Measurements from ENCODE around the gene ARAP2. TPM values are rescaled to one million over a fixed set of nuclear protein-coding genes. Genes with fewer than 3 reads are reported as not detected.

ARAP2 gene
- total and polyA plus RNA-seq, 2 donors = 23.7 to 67.0 TPM

DNA sequence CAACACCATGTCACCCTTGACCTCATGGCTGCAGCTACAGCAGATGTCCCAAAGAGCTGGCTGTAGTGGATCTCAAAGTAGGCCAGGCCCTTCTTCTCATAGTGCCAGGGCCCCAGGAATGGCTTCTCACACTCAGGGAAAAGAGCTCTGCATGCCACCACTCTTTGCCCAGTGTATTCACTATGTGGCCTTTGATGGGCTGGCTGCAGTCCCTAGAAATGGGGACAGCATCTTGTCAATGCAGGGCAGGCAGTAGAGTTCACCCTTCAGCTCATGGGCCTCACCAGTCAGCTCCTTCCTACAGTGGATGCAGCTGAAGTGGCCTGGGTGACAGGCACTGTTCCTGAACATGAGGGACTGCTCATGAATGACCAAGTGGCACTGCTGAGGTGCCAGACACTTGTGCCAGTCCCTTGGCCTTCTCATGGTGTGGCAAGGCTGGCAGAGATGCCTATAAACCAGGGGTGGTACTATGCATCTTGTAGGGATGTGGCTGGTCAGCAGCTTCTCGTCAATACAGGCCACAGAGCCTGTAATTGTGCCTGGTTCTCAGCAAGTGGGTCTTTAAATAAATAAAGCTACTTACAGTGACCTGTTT is 178.9 kb downstream of the ARAP2 start:
- Histone ChIP-seq H3K36me3 (ENCODE audit: control insufficient read depth in 2 of 2, insufficient read depth in 2 of 2, low read length in 1 of 2) (peaks cover 23 to 33% of the 10 kb centered on the region in 2 donors), H3K27me3 (ENCODE audit: control insufficient read depth in 2 of 2, insufficient read depth in 1 of 2, low read length in 1 of 2) (no peaks in the 10 kb centered on the region), H3K4me1 (ENCODE audit: control insufficient read depth in 2 of 2, insufficient read depth in 2 of 2, low read length in 2 of 2) (no peaks in the 10 kb centered on the region), H3K9me3 (ENCODE audit: control insufficient read depth in 2 of 2, insufficient read depth in 1 of 2, low read length in 1 of 2) (no peaks in the 10 kb centered on the region), H3K27ac (ENCODE audit: low read depth in 1 of 2, low read length in 1 of 2) (no peak overlapping the region), H3K4me3 (ENCODE audit: low read length in 2 of 2) (no peak overlapping the region)
- WGBS = 100% methylated on average over 1 of the region's 1 CpG
- no peak for DNase-seq (ENCODE audit: low read depth in 6 of 9, low spot score in 9 of 9)

DNA sequence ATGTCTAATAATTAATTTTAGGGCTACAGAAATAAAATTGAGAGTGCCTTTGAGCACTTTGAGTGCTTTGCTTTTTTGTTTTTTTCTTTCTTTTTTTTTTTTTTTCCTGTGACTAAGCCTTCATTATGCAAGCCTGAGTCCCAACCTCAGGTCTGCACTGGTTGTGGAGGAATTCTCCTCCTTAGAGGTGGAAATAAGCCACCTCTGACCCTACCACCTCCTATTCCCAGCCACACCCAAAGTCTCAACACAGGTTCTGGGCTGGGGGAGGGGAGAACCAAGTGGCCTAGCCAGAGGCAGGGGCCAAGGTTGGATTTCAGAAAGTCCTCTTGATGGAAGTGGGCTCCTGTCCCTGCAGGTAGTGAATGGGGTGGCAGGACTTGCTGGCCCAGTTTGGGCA is 180.2 kb downstream of the ARAP2 start:
- Histone ChIP-seq H3K9me3 (ENCODE audit: control insufficient read depth in 2 of 2, insufficient read depth in 1 of 2, low read length in 1 of 2) (no peaks in the 10 kb centered on the region), H3K36me3 (ENCODE audit: control insufficient read depth in 2 of 2, insufficient read depth in 2 of 2, low read length in 1 of 2) (peaks cover 18 to 24% of the 10 kb centered on the region in 2 donors), H3K27ac (ENCODE audit: low read depth in 1 of 2, low read length in 1 of 2) (no peak overlapping the region), H3K27me3 (ENCODE audit: control insufficient read depth in 2 of 2, insufficient read depth in 1 of 2, low read length in 1 of 2) (no peaks in the 10 kb centered on the region), H3K4me1 (ENCODE audit: control insufficient read depth in 2 of 2, insufficient read depth in 2 of 2, low read length in 2 of 2) (no peaks in the 10 kb centered on the region), H3K4me3 (ENCODE audit: low read length in 2 of 2) (no peak overlapping the region)
- DNase-seq (ENCODE audit: low read depth in 6 of 9, low spot score in 9 of 9) = no peak

DNA sequence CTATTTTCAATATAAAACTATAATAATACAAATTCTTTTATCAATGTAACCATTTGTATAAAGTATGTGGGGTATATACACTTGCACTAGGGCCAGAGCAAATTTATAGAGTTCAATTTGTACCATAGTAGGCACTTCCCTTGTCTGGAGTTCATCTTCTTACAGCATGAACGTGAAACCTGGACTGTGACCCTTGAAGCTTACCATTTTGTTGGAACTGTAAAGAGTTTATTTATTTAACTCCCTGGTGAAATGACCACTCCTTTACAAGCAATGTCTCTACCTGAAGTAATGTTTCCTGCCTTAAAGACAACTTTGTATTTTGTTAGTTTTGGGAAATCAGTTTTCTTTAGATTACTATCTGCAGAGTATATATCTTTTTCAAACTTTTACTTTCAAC is 188.2 kb downstream of the ARAP2 start:
- Histone ChIP-seq H3K36me3 (ENCODE audit: control insufficient read depth in 2 of 2, insufficient read depth in 2 of 2, low read length in 1 of 2) (no peaks in the 10 kb centered on the region), H3K27me3 (ENCODE audit: control insufficient read depth in 2 of 2, insufficient read depth in 1 of 2, low read length in 1 of 2) (no peaks in the 10 kb centered on the region), H3K27ac (ENCODE audit: low read depth in 1 of 2, low read length in 1 of 2) (no peak overlapping the region), H3K4me1 (ENCODE audit: control insufficient read depth in 2 of 2, insufficient read depth in 2 of 2, low read length in 2 of 2) (no peaks in the 10 kb centered on the region), H3K4me3 (ENCODE audit: low read length in 2 of 2) (no peak overlapping the region), H3K9me3 (ENCODE audit: control insufficient read depth in 2 of 2, insufficient read depth in 1 of 2, low read length in 1 of 2) (no peaks in the 10 kb centered on the region)
- 97% methylated on average over 1 of the region's 1 CpG for WGBS
- no peak for DNase-seq (ENCODE audit: low read depth in 6 of 9, low spot score in 9 of 9)

DNA sequence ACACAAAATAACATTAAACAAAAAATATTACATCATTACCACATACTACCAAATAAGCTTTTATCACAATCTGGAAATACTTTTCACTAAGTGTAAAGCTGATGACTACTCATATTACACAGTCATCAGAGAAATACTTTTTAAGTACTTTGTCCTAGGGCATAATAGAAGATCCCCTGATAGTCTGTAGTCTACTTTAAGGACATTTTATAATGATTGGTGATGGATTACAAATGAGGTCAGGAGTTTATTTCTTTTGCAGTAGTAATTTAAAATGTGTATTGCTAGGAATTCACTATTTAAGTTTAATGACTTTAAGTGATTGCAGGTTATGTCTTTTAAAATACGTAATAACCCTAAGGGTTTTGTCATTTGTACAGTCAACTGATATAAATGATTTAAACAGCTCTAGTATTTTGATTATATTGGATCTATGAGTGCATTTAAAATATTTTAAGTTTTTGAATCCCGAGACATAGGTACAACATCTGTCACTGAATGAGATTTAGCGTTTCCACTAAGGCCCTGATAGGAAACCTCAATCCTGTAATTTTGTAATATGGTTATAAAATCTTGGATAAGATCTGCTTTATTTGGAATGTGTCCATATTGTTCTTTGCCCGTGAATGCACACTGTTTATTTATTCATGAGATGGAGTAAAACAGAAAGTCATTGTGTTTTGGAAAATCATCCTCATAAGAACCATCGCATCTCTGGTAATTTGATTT is 189.5 kb downstream of the ARAP2 start:
- Histone ChIP-seq H3K9me3 (ENCODE audit: control insufficient read depth in 2 of 2, insufficient read depth in 1 of 2, low read length in 1 of 2) (no peaks in the 10 kb centered on the region), H3K4me1 (ENCODE audit: control insufficient read depth in 2 of 2, insufficient read depth in 2 of 2, low read length in 2 of 2) (no peaks in the 10 kb centered on the region), H3K27me3 (ENCODE audit: control insufficient read depth in 2 of 2, insufficient read depth in 1 of 2, low read length in 1 of 2) (no peaks in the 10 kb centered on the region), H3K4me3 (ENCODE audit: low read length in 2 of 2) (no peak overlapping the region), H3K27ac (ENCODE audit: low read depth in 1 of 2, low read length in 1 of 2) (no peak overlapping the region), H3K36me3 (ENCODE audit: control insufficient read depth in 2 of 2, insufficient read depth in 2 of 2, low read length in 1 of 2) (no peaks in the 10 kb centered on the region)
- DNase-seq (ENCODE audit: low read depth in 6 of 9, low spot score in 9 of 9) = no peak
- WGBS = 94% methylated on average over 5 of the region's 5 CpGs

DNA sequence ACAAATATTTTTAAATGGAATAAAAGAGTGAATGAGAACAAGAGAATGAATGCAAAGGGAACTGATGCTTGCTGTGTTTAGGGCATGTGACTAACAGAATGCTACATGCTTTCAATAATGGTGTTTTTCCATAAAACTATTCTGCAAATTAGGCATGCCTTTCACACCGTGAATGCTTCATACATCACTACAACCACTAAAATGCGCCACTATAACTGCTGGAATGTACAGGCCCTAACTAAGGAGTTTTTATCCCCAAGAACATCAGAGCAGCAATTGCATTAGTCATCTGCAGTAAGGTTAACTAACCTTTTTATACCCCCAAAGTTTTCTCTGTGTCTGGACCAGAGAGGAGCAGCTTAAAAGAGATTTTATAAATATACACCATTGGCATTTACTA is 190.4 kb downstream of the ARAP2 start:
- H3K36me3 ChIP-seq (ENCODE audit: control insufficient read depth in 2 of 2, insufficient read depth in 2 of 2, low read length in 1 of 2) = no peaks in the 10 kb centered on the region
- H3K4me1 ChIP-seq (ENCODE audit: control insufficient read depth in 2 of 2, insufficient read depth in 2 of 2, low read length in 2 of 2) = no peaks in the 10 kb centered on the region
- no peak overlapping the region for H3K4me3 ChIP-seq (ENCODE audit: low read length in 2 of 2)
- WGBS = 98% methylated on average over 2 of the region's 2 CpGs
- H3K9me3 ChIP-seq (ENCODE audit: control insufficient read depth in 2 of 2, insufficient read depth in 1 of 2, low read length in 1 of 2) = no peaks in the 10 kb centered on the region
- no peak overlapping the region for H3K27ac ChIP-seq (ENCODE audit: low read depth in 1 of 2, low read length in 1 of 2)
- DNase-seq (ENCODE audit: low read depth in 6 of 9, low spot score in 9 of 9) = no peak
- no peaks in the 10 kb centered on the region for H3K27me3 ChIP-seq (ENCODE audit: control insufficient read depth in 2 of 2, insufficient read depth in 1 of 2, low read length in 1 of 2)

DNA sequence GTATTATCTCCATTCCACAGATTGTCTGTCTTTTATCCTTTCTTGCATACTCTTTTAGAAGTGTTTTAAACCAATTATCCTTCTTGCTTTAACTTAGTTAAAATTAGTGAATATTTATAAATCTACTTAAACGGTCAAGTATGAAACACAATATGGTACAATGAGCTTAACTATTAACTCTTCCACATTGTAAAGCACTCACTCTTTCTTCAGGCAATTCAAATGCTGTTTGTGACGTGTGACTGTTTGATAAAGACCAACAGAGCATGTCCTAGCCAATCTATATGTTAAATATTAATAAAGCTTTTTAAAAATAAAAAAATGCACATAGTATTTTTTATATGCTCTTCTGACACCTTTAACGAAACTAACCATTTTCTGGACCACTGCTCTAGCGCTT is 192.7 kb downstream of the ARAP2 start:
- H3K27me3 ChIP-seq (ENCODE audit: control insufficient read depth in 2 of 2, insufficient read depth in 1 of 2, low read length in 1 of 2) = no peaks in the 10 kb centered on the region
- H3K9me3 ChIP-seq (ENCODE audit: control insufficient read depth in 2 of 2, insufficient read depth in 1 of 2, low read length in 1 of 2) = no peaks in the 10 kb centered on the region
- WGBS = 98% methylated on average over 4 of the region's 4 CpGs
- DNase-seq (ENCODE audit: low read depth in 6 of 9, low spot score in 9 of 9) = no peak
- no peaks in the 10 kb centered on the region for H3K4me1 ChIP-seq (ENCODE audit: control insufficient read depth in 2 of 2, insufficient read depth in 2 of 2, low read length in 2 of 2)
- no peak overlapping the region for H3K27ac ChIP-seq (ENCODE audit: low read depth in 1 of 2, low read length in 1 of 2)
- no peaks in the 10 kb centered on the region for H3K36me3 ChIP-seq (ENCODE audit: control insufficient read depth in 2 of 2, insufficient read depth in 2 of 2, low read length in 1 of 2)
- H3K4me3 ChIP-seq (ENCODE audit: low read length in 2 of 2) = no peak overlapping the region

DNA sequence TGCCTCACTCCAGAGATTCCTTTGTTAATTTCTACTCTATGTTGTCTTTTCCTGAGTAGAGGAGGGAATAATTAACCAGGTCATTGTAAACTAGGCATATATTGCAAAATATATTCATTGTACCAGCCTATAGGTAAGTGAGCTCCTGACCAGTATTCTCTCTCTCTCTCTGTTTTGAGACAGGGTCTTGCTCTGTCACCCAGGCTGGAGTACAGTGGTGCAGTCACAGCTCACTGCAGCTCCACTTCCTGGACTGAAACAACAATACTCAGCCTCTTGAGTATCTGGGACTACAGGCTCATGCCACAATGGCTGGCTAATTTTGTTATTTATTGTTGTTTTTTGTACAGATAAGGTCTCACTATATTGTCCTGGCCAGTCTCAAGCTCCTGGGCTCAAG is 198.3 kb downstream of the ARAP2 start:
- DNase-seq (ENCODE audit: low read depth in 6 of 9, low spot score in 9 of 9) = no peak
- H3K4me3 ChIP-seq (ENCODE audit: low read length in 2 of 2) = no peak overlapping the region
- H3K9me3 ChIP-seq (ENCODE audit: control insufficient read depth in 2 of 2, insufficient read depth in 1 of 2, low read length in 1 of 2) = no peaks in the 10 kb centered on the region
- H3K27me3 ChIP-seq (ENCODE audit: control insufficient read depth in 2 of 2, insufficient read depth in 1 of 2, low read length in 1 of 2) = no peaks in the 10 kb centered on the region
- H3K27ac ChIP-seq (ENCODE audit: low read depth in 1 of 2, low read length in 1 of 2) = no peak overlapping the region
- no peaks in the 10 kb centered on the region for H3K36me3 ChIP-seq (ENCODE audit: control insufficient read depth in 2 of 2, insufficient read depth in 2 of 2, low read length in 1 of 2)
- H3K4me1 ChIP-seq (ENCODE audit: control insufficient read depth in 2 of 2, insufficient read depth in 2 of 2, low read length in 2 of 2) = no peaks in the 10 kb centered on the region

DNA sequence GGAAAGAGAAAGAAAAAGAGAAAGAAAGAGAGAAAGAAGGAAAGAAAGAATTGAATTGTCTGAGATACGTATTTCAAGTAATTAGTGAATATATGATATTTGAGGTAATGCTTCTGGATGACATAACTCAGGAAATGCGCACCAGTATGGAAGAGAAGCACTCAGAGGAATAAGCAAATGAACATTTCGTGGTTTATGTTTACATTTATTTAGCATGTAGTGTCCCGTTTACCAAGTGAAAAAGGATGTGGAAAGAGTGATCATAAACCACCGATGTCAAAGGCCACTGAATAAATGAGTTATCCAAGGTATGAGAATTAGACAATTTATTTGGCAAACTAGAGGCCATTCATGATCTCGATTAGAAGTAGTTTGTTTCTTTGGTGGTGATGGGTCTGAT is 200.4 kb downstream of the ARAP2 start:
- no peaks in the 10 kb centered on the region for H3K9me3 ChIP-seq (ENCODE audit: control insufficient read depth in 2 of 2, insufficient read depth in 1 of 2, low read length in 1 of 2)
- 96% methylated on average over 6 of the region's 6 CpGs for WGBS
- no peak for DNase-seq (ENCODE audit: low read depth in 6 of 9, low spot score in 9 of 9)
- no peak overlapping the region for H3K27ac ChIP-seq (ENCODE audit: low read depth in 1 of 2, low read length in 1 of 2)
- no peaks in the 10 kb centered on the region for H3K36me3 ChIP-seq (ENCODE audit: control insufficient read depth in 2 of 2, insufficient read depth in 2 of 2, low read length in 1 of 2)
- no peaks in the 10 kb centered on the region for H3K27me3 ChIP-seq (ENCODE audit: control insufficient read depth in 2 of 2, insufficient read depth in 1 of 2, low read length in 1 of 2)
- no peak overlapping the region for H3K4me3 ChIP-seq (ENCODE audit: low read length in 2 of 2)
- peaks cover 6% of the 10 kb centered on the region in 2 donors for H3K4me1 ChIP-seq (ENCODE audit: control insufficient read depth in 2 of 2, insufficient read depth in 2 of 2, low read length in 2 of 2)

DNA sequence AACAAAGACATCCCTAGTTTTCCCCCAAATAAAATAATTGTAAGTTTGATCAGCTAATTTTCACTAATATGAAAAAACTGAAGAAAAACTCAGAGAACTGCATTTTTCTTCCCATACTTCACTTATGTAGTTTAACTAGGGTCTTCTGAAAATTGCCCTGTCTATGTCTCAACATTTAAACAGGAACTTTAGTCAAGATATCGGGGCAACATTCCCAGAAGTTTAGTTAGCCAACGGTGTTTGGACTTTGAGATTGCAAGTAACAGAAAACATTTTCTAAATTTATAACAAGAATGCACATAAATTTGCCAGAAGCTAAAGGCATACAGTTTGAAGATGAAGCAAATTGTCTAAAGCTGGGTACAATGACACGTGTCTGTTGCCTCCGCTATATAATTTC is 201.1 kb downstream of the ARAP2 start:
- Histone ChIP-seq H3K4me3 (ENCODE audit: low read length in 2 of 2) (no peak overlapping the region), H3K27ac (ENCODE audit: low read depth in 1 of 2, low read length in 1 of 2) (no peak overlapping the region), H3K9me3 (ENCODE audit: control insufficient read depth in 2 of 2, insufficient read depth in 1 of 2, low read length in 1 of 2) (no peaks in the 10 kb centered on the region), H3K4me1 (ENCODE audit: control insufficient read depth in 2 of 2, insufficient read depth in 2 of 2, low read length in 2 of 2) (peaks cover 6% of the 10 kb centered on the region in 2 donors), H3K27me3 (ENCODE audit: control insufficient read depth in 2 of 2, insufficient read depth in 1 of 2, low read length in 1 of 2) (no peaks in the 10 kb centered on the region), H3K36me3 (ENCODE audit: control insufficient read depth in 2 of 2, insufficient read depth in 2 of 2, low read length in 1 of 2) (no peaks in the 10 kb centered on the region)
- no peak for DNase-seq (ENCODE audit: low read depth in 6 of 9, low spot score in 9 of 9)
- 98% methylated on average over 4 of the region's 4 CpGs for WGBS
